ENCODE measurements around the gene NTRK3.
"Not testable (repeated sequence)": the region's sequence is repeated elsewhere in the genome, so short reads cannot be mapped to it uniquely, and the experiment has no call there.

NTRK3 gene

DNA sequence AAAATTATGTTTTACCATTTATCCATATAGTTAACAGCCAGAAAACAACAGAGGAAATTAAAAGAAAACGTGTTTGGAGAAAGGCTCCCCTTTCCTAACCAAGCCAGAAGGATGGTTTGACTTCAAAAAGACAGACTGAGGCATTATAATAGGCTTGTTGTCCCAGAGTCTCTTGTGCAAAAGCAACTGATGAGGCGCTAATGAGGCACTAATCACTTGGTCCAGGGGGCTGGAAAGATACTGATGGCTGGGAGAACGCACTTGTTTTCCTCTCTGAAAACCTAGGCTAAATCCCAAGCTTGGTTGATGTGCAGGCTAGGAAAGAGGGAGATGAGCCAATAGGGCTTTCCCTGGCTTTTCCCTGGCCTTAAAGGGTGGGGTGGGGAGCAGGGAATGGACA lies 389.6 kb downstream of the NTRK3 start:
- no peak for DNase-seq

DNA sequence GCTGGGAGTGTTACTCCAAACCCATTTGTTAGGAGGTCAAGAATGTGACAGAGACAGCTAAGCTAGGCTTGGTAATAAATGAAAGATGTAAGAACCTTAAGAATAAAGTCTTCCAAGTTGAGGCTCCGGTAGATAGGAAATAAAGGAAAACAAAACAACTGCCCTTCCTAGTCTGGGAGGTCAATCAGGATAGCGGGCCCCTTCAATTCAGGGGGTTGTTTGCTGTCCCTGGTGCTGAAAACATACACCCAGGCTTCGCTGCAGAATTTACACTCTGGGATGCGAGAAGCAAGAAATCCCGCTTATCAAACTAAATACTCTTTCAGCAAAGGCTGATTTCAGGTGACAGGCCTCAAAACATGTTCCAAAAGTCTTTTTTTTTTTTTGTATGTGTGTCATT lies 393.4 kb downstream of the NTRK3 start:
- no peak for DNase-seq

DNA sequence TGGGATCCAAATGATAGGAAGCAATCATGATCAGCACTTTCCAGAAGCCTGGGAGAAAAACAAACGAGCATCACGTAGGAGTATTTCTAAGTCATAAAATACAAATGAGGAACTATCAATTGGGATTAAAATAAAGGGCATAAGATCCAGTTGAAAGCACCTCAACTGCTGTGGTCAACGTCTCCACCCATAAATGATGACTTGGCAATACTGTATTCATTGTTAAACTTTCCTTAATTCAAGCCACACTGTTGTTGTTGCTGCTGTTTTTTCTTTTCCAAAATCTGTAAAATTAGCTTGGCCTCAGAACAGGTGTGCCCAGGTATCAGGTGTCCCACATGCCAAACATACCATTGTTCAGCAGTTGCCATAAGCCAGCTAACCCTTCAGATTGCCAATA lies 395.8 kb downstream of the NTRK3 start:
- DNase-seq: no peak

DNA sequence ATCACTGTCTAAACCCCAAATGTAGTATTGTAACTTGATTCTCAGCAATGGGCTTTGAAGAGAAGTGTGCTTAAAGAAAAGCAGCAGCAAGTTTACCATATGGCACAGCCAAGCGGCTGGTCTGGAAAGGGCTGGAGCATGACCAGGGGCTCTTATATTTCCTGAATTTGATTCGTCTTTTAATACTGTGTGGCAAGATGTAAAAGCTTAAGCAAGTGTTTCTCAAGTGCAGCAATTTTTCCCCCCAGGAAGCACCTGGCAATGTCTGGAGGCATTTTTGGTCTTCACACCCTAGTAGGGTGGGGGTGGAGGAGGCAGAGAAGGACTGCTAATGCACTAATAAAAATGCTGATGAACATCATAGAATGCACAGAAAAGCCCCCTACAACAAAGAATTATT lies 397.9 kb downstream of the NTRK3 start:
- no peak for DNase-seq

DNA sequence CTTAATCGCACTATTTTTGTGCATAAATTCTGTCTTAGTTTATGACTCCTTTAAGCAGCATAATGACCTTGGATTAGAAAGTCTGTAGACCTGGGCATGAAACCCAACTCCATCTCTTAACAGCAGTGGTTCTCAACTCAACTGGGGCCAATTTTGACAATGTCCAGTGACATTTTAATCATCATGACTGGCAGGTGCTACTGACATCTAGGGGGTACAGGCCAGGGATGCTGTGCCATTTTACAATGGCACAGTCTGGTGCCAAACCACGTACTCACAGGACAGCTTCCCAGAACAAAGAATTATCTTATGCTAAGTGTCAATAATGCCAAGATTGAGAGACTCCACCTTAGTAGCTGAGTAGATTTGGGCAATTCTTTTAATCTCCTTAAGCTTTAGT lies 405.0 kb downstream of the NTRK3 start:
- DNase-seq: no peak

DNA sequence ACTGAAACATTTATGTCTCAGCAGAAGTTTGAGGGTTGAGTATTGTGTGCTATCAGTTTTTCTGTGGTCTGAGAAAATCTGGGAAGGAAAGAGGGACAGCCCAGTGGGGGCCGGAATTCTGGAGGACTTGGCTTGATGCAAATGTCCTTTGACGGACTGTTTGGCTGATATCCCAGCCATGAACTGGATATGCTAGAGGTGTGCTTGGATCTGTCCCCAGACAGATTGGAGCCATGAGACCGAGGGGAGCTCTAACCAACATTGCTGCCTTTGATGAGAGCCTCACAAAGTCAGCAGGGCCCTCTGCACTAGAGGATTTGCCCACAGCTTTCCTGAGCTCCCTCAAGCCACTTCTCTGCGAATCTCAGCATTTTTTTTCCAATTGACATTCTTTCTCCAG lies 405.6 kb downstream of the NTRK3 start:
- DNase-seq: no peak

DNA sequence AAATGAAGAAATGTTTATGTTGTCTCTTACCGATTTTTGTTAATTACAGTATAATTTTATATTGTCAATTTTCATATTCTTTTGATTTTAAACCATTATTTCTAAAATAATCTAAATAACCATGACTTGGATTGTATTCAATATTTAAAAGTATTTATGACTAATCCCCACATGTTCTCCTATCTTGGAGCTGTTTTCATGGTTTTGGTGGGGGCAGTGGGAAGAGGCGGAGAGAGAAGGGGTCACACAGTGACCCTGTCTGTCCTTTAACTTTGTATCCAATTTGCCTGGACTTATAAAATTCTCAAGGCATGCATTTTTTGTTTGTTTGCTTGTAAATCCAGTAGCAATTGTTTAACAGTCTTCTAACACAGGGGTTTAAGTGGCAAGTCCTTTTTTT lies 407.4 kb downstream of the NTRK3 start:
- no peak for DNase-seq

DNA sequence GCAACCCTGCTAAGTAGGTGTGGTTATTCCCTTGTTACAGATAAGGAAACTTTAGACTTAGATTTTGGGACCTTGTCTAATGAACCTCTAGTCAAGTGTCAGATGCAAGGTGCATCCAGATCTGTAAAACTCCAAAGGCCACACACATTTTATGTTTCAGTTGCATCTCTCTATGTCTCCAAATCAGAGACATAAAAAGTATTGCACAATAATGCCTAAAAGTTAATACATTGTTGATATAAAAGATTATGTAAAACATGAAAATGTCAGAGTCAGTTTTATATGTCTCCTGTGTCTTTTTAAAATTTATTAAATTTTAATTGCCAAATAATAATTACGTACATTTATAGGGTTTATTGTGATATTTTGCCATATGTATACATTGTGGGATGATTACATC lies 408.5 kb downstream of the NTRK3 start:
- DNase-seq: no peak

DNA sequence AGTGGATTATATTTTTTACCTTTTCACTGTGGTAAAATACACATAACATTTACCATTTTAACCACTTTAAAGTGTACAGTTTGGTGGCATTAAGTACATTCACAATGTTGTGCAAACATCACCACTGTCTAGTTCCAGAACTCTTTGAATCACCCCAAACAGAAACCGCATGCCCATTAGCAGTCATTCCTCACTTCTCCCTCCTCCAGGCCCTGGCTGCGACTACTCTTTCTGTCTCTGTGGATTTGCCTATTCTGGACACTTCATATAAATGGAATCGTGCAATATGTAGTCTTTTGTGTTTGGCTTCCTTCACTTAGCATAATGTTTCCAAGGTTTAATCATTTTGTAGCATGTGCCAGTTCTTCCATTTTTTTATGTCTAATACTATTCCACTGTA lies 409.8 kb downstream of the NTRK3 start:
- DNase-seq: no peak

DNA sequence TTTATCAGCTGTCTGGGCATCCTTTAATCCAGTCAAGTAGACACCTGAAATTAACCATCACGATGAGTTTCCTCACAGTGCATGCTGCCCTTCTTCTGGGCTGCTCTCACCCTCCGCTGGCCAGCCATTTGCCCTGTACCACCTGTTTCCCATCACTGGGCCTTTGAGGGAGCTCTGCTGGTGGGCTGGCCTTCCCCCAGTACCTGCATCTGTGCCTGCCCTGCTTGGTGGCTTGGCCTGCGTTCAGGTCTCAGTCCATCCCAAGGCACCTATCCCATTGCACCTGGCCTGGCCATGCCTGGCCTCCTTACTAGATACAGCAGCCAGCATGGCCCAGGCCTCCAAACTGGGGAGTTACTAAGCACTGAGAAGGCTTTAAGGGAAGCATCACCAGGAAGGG lies 413.2 kb downstream of the NTRK3 start:
- no peak for DNase-seq

DNA sequence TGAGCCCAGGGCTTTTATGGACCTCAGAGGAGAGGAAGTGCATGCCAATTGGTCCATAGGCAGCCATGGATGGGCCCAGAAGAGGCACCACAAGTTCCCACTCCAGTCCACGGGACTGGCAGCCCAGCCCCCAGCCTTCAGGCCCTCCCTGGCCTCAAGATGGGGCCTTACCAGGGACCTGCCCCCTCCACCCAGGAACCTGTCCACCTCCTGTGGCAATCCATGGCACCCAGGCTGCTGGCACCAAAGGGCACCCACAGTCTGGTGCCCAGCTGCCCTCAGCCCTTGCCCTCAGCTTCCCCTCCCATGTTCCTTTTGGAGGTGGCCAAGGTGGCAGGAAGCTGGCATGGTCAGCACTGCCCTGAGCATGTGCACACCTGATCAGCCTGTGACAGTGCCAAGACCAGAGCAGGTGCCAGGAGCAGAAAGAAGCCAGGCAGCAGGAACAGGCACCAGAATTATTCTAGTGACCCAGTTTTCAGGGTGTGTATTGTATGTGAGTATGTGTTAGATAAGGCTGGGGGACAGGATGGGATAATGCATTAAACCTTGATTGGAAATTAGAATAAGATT lies 415.0 kb downstream of the NTRK3 start:
- no peak for DNase-seq

DNA sequence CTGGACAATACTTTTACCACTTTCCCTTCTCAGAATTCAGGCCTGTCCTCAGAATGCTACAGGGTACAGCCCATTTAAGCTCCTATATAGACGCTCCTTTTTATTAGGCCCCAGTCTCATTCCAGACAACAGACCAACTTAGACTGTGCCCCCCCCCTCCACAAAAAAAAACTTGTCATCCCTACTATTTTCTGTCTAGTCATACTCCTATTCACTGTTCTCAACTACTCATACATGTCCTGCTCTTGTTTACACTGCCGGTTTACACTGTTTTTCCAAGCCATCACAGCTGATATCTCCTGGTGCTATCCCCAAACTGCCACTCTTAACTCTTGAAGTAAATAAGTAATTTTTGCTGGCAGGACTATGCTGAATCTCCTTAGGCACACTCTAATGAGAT lies 420.7 kb downstream of the NTRK3 start:
- DNase-seq: not testable (repeated sequence)

DNA sequence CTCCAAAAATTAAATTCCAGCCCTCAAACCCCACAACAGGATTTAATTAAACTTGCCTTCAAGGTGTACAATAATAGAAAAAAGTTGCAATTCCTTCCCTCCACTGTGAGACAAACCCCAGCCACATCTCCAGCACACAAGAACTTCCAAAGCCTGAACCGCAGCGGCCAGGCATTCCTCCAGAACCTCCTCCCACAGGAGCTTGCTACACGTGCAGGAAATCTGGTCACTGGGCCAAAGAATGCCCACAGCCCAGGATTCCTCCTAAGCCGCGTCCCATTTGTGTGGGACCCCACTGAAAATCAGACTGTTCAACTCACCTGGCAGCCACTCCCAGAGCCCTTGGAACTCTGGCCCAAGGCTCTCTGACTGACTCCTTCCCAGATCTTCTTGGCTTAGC lies 423.2 kb downstream of the NTRK3 start:
- DNase-seq: not testable (repeated sequence)

DNA sequence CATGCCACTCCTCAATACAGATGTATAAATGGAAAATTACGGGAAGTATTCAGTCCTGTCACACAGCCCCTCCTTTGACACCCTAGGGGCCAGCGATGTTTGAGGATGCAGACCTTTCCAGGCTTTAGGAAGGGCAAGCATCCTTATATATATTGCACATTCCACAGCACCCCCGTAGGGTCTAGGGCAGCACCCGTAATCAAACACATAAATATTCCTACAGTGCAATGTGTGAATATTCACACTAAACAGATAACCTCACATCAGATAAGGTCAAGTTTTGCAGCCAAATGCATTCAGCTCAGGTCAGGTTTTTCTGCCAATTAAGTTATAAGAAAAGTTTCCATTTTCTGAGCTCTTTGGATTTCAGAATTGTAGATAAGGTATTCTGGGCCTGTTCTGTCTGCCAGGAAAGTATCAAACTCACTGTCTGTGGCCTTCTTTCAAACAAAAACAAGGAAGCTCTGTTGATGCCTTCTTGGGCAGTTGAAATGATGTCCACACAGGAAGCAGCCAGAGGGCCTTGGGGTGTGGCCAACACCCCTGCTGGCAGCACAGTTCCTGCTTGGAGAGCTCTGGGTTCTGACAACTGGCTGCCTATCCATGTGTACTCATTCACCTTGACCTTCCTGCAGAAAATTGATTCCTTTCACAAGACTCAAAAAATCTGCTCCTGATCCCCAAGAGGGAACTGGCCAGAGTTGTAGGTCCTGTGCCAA lies 427.0 kb downstream of the NTRK3 start:
- no peak for DNase-seq

DNA sequence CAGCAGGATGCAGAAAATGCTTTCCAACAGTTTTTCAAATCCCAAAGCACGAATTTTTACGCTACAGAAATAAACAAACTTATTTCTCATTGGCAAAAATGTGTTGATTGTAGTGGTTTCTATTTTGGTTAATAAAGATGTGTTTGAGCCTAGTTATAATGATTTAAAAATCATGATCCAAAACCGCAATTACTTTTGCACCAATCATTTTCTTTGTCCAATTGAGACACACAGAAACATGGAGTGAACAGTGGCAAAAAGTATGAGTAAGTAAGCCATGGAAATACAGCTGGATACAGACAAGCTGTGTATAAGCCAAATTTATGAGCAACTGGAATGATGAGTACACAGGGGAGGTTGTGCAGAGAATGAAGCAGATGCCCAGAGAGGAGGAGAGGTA lies 427.9 kb downstream of the NTRK3 start:
- DNase-seq: no peak

DNA sequence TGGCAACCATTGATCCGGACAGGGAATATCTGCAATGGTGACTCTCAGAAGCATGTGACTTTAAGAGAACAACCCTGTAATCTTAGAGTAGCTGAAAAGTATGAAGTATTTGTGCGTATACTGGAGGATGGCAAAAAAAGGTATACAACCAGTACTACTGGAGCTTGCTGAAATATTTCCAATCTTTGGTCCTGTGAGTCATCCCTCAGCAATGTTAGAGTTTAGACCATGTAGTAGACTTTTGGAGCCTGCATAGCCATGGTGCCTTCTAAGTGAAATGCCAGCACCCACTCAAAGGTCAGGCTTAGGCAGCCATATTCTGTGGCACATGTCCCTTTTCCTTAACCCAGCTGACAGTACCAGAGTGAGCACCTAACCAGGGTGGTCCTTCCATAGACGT lies 429.4 kb downstream of the NTRK3 start:
- no peak for DNase-seq

DNA sequence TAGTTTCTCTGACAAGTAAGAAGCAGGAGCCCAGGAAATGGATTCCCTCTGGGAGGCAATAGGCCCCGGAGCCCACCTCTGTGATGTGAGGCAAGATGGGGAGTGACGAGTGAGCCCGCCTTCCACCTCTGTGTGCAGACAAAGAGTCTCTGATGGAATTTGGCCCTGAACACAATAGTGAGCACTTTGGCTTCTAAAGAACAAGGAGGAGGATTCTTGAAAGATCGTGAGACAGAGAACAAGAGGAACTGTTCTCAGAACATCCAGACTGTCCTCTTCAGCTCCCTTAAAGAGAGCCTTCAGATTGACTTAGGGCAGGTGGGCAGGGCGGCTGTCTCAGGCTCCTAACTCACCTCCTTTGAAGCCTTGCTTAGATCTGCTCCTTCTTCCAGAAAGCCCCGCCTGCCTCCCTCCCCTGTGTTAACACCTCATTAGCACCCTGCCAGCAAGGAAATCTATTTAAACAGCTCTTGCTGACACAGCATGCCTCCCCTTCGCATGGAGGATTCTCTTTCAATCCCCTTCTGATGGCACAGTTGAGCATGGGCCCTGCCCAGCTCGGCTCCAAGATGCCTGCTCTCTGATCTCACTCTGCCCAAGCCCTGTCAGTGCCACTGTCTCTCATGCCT lies 430.3 kb downstream of the NTRK3 start:
- DNase-seq: no peak

DNA sequence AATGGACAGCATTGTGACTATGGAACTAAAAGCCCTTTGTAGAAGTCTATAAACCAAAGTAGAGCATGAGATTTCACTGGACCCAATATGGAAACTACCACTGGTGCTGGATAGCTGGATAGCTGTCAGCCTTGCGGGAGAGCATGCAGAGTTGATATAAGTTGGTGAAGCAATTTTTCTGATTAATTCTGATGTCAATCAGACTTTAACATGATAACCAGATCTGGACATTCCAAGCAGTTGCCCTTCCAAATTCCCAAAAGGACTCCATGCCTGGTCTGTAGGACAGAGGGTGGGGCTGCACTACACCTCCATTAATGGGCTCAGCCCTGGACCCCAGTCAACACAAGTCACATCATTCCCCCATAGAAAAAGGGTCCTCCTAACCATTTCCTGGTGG lies 437.8 kb downstream of the NTRK3 start:
- DNase-seq: no peak

DNA sequence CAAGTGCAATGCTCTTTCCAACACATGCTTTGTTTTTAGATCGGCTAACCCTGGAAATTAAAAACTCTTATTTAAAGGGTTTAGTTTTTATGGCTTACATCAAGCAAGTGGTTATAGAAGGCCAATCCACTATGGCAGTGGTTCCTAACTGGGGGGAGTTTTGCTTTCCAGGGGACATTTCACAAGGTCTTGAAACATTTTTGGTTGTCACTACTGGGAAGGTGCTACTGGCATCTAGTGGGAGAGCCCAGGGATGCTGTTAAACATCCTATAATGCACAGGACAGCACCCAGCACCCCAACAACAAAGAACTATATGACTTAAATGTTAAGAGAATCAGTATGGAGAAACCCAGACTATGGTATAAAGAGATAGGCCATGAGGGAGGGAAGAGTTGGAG lies 439.0 kb downstream of the NTRK3 start:
- DNase-seq: no peak

DNA sequence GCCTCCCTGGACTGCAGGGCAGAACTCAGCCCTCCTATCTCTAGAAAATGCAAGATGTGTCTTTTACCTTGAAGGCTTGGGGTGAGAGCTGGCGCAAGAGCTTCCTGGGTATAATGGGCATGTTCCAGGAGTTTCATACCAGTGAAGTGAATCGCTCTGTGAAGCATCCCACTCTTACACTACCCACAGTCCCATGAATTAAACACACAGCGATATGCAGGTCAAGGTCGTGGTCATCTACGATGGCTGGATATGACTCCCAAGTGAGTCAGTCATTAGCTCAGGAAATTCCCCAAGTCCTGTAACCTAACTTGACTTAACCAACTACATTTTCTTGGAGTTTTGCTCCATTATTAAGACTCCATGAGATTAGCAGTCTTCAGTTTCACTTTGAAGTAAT lies 439.7 kb downstream of the NTRK3 start:
- DNase-seq: no peak

DNA sequence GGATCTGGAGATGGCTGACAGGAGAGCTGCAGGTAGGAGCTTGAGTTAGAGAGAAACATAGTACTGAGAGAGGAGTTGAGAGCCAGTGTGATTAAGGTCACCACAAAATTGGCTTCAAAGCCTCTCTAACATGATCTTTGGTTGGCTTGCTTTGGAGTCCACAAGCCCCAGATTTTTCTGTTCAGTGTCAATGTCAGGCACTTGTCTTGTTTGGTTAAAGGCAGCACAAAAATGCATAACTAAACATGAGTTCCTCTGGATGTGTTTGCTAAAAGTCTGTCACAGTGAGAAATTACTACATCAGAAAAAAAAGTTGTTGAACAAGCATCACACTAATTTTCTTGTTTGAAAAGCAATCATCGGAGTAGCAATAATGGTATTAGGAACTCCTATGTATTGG lies 440.5 kb downstream of the NTRK3 start:
- no peak for DNase-seq

All from stimulated activated CD4-positive, alpha-beta T cell treated with anti-CD3 and anti-CD28 coated beads, Interleukin-4, amount 100 ng/mL, for 4 hours (primary cell).